SU-DHL-6 (cell line): Measurements from ENCODE around the gene SLITRK4.

Experiments used
- H2AFZ ChIP-seq: fragments of 200-600 bp; sonication (generic); 2 replicates; pipeline ENCODE4 v1.6.1; 2014; ENCODE audit warnings: low read depth, mild to moderate bottlenecking, moderate library complexity, mixed read lengths, antibody characterized with exemption, low read length; ENCODE audit not compliant: severe bottlenecking
- H3F3A ChIP-seq: fragments of 200-600 bp; shearing (Covaris generic); 2 replicates; pipeline ENCODE4 v1.6.0; 2016; ENCODE audit warnings: antibody characterized with exemption, mild to moderate bottlenecking; ENCODE audit not compliant: insufficient read depth
- H3K27ac ChIP-seq: fragments of 200-600 bp; sonication (generic); 2 replicates; pipeline ENCODE4 v1.5.1; 2016; ENCODE audit warnings: low read depth, mild to moderate bottlenecking, low read length, moderate library complexity, mixed read lengths
- H3K27me3 ChIP-seq: fragments of 200-600 bp; sonication (generic), shearing (Covaris generic); 2 replicates; pipeline ENCODE4 v1.6.0; 2014; ENCODE audit warnings: mild to moderate bottlenecking, low read length
- H3K36me3 ChIP-seq: fragments of 200-600 bp; sonication (generic); 2 replicates; pipeline ENCODE4 v1.6.1; 2014; ENCODE audit warnings: mild to moderate bottlenecking, low read length, mixed read lengths
- H3K4me2 ChIP-seq: fragments of 300-600, 200-600 bp; shearing (Covaris generic), sonication (generic); 2 replicates; pipeline ENCODE4 v1.6.0; 2014; ENCODE audit warnings: low read length, low read depth, mild to moderate bottlenecking; ENCODE audit not compliant: poor library complexity, severe bottlenecking
- H3K4me3 ChIP-seq: fragments of 200-600 bp; sonication (generic); 2 replicates; pipeline ENCODE4 v1.5.1; 2014; ENCODE audit warnings: antibody characterized with exemption, low read length, mild to moderate bottlenecking, mixed read lengths; ENCODE audit not compliant: insufficient read depth, poor library complexity, severe bottlenecking
- H3K79me2 ChIP-seq: fragments of 200-600 bp; sonication (generic); 2 replicates; pipeline ENCODE4 v1.6.1; 2014; ENCODE audit warnings: mild to moderate bottlenecking, low read length, moderate library complexity; ENCODE audit not compliant: insufficient read depth
- H3K9ac ChIP-seq: fragments of 200-600 bp; sonication (generic); 2 replicates; pipeline ENCODE4 v1.7.0; 2014; ENCODE audit warnings: mild to moderate bottlenecking, low read length
- H3K9me2 ChIP-seq: fragments of 200-600 bp; sonication (generic); replicated peaks from 2 replicates; pipeline ENCODE4 v1.6.1; 2014; ENCODE audit warnings: low read length; ENCODE audit not compliant: insufficient read depth
- H3K9me3 ChIP-seq: fragments of 200-600 bp; sonication (generic); 2 replicates; pipeline ENCODE4 v1.6.1; 2014; ENCODE audit warnings: low read length, mixed read lengths; ENCODE audit not compliant: insufficient read depth
- H4K20me1 ChIP-seq: fragments of 200-600 bp; sonication (generic); 2 replicates; pipeline ENCODE4 v1.6.1; 2014; ENCODE audit warnings: low read depth, mild to moderate bottlenecking, antibody characterized with exemption, low read length, moderate library complexity, mixed read lengths
- EZH2phosphoT487 ChIP-seq: fragments of 200-600 bp; sonication (generic), shearing (Covaris generic); conservative IDR thresholded peaks from 2 replicates; pipeline ENCODE4 v1.6.1; 2018; ENCODE audit warnings: mild to moderate bottlenecking, antibody characterized with exemption, low read length, moderate library complexity, mixed read lengths
- TF ChIP-seq, protein P1 (sequence below): fragments of 200-600 bp; sonication (generic); IDR thresholded peaks from one replicate; pipeline ENCODE4 v1.5.1; 2017; ENCODE audit warnings: antibody characterized with exemption, mild to moderate bottlenecking, low read length, moderate library complexity; ENCODE audit not compliant: insufficient read depth, poor library complexity, severe bottlenecking

The SLITRK4 gene

GRCh38 chrX:143634663-143635455 is 1.0 kb downstream of the SLITRK4 start:
- no peak overlapping the region for H2AFZ ChIP-seq
- no peak overlapping the region for H3K27ac ChIP-seq
- no peak for TF ChIP-seq EZH2phosphoT487
- TF ChIP-seq, protein P1, sequence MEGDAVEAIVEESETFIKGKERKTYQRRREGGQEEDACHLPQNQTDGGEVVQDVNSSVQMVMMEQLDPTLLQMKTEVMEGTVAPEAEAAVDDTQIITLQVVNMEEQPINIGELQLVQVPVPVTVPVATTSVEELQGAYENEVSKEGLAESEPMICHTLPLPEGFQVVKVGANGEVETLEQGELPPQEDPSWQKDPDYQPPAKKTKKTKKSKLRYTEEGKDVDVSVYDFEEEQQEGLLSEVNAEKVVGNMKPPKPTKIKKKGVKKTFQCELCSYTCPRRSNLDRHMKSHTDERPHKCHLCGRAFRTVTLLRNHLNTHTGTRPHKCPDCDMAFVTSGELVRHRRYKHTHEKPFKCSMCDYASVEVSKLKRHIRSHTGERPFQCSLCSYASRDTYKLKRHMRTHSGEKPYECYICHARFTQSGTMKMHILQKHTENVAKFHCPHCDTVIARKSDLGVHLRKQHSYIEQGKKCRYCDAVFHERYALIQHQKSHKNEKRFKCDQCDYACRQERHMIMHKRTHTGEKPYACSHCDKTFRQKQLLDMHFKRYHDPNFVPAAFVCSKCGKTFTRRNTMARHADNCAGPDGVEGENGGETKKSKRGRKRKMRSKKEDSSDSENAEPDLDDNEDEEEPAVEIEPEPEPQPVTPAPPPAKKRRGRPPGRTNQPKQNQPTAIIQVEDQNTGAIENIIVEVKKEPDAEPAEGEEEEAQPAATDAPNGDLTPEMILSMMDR, result no peak
- no peaks in the 10 kb centered on the region for H3K9me3 ChIP-seq
- no peaks in the 10 kb centered on the region for H3F3A ChIP-seq
- H3K9ac ChIP-seq, result no peak overlapping the region
- H4K20me1 ChIP-seq, result no peaks in the 10 kb centered on the region
- no peaks in the 10 kb centered on the region for H3K79me2 ChIP-seq
- no peak overlapping the region for H3K4me3 ChIP-seq
- H3K4me2 ChIP-seq, result no peak overlapping the region
- H3K36me3 ChIP-seq, result no peaks in the 10 kb centered on the region
- no peaks in the 10 kb centered on the region for H3K9me2 ChIP-seq
- H3K27me3 ChIP-seq, result no peaks in the 10 kb centered on the region

GRCh38 chrX:143634309-143634662 is 1.6 kb downstream of the SLITRK4 start:
- Histone ChIP-seq H3F3A (no peaks in the 10 kb centered on the region), H3K4me2 (no peak overlapping the region), H3K79me2 (no peaks in the 10 kb centered on the region), H3K27ac (no peak overlapping the region), H3K27me3 (no peaks in the 10 kb centered on the region), H3K9ac (no peak overlapping the region), H3K9me3 (no peaks in the 10 kb centered on the region), H3K9me2 (no peaks in the 10 kb centered on the region), H3K36me3 (no peaks in the 10 kb centered on the region), H3K4me3 (no peak overlapping the region), H4K20me1 (no peaks in the 10 kb centered on the region), H2AFZ (no peak overlapping the region)
- no peak for TF ChIP-seq EZH2phosphoT487
- TF ChIP-seq, protein P1, result no peak

DNA sequence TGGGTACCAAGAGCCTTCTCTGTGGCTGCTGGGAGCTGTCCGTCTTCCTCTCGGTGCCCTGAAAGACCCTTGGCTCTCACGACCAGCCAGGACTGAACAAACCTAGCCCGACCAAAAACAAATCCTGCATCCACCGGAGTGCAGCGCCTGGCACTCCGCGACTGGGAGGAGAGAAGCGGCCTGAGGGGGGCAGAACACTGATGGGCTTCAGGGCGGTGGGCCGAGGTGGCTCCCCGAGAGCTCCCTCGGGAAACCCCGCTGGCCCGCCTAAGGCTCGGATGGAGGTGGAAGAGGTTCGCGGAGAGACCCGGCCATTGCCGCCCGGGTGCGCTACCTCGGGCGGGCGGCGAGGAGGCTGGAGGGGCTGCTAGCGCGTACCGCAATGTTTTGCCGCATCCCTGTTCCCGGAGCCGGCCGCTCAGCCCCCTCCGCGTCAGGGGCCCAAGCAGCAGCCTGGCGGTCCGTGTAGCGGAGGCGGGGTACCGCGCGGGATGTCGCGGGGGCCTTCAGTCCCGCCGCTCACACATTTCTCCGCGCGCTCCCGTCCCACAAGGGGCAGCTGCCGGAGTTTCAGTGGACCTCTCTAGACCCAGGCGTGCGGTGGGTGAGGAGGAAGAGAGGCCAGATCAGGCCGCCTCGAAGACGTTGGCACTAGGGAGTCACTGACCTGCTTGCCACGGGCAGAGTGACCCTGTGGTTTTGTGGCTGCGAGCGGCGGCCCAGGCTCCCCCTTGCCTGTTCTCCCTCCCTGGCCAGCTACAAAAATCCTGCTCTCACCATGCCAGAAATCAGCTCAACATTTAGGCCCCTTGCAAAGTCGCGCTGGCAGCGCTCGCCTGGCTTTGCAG is 2.2 kb downstream of the SLITRK4 start:
- no peak overlapping the region for H3K4me2 ChIP-seq
- no peak for TF ChIP-seq EZH2phosphoT487
- TF ChIP-seq, protein P1, result no peak
- H3K4me3 ChIP-seq, result no peak overlapping the region
- H3K9me2 ChIP-seq, result no peaks in the 10 kb centered on the region
- no peak overlapping the region for H3K27ac ChIP-seq
- no peaks in the 10 kb centered on the region for H3F3A ChIP-seq
- no peaks in the 10 kb centered on the region for H4K20me1 ChIP-seq
- no peak overlapping the region for H3K9ac ChIP-seq
- no peaks in the 10 kb centered on the region for H3K27me3 ChIP-seq
- no peaks in the 10 kb centered on the region for H3K9me3 ChIP-seq
- H3K79me2 ChIP-seq, result no peaks in the 10 kb centered on the region
- H3K36me3 ChIP-seq, result no peaks in the 10 kb centered on the region
- no peak overlapping the region for H2AFZ ChIP-seq
